Endothelial cell of umbilical vein (primary cell): ENCODE data around the gene CCDC30. TPM values are rescaled to one million over a fixed set of nuclear protein-coding genes. Genes with fewer than 3 reads are reported as not detected.

Experiments
- BruUV-seq: library from RNA; stranded (reverse); fragments of 400-500 nt; replicated peaks from 2 replicates; lab custom pipeline; 2021; lab: Mats Ljungman, UMichigan
- CTCF ChIA-PET: fragments of 300-600, 350-600 bp; sonication (Branson Sonifier 250); formaldehyde crosslinking; loops from one replicate; lab custom pipeline; 2021; ENCODE audit warnings: antibody characterized with exemption, inconsistent platforms; lab: Charles Lee
- POLR2A ChIA-PET: fragments of 300-600, 350-600 bp; sonication (Branson Sonifier 250); formaldehyde crosslinking; loops from one replicate; lab custom pipeline; 2021; ENCODE audit warnings: antibody characterized with exemption, inconsistent platforms; lab: Charles Lee
- DNase-seq: peaks from one replicate; pipeline ENCODE4 v3.0.0-alpha.2; 2011; ENCODE audit warnings: low read depth, low spot score
- FAIRE-seq: peaks from 2 replicates; lab custom pipeline; 2011; peaks lifted over from hg19 to GRCh38; lab: Jason Lieb, UNC
- H2AFZ ChIP-seq: 2 replicates; pipeline ENCODE4 v1.6.0; 2012; ENCODE audit warnings: low read depth, low read length, control low read depth, inconsistent platforms
- H3K27ac ChIP-seq: 2 replicates; pipeline ENCODE4 v1.5.1; 2011; ENCODE audit warnings: low read depth, mild to moderate bottlenecking, control low read depth, low read length, moderate library complexity; ENCODE audit not compliant: insufficient read depth
- H3K27me3 ChIP-seq, 2 experiments: 2 replicates each; pipeline versions ENCODE4 v1.6.0 to v1.6.1; 2011; ENCODE audit warnings: low read length in 2 of 2, mixed read lengths in 1 of 2; ENCODE audit not compliant: control insufficient read depth in 2 of 2, insufficient read depth in 2 of 2
- H3K36me3 ChIP-seq, 2 experiments: 2 replicates in 1 of 2; 3 replicates in 1 of 2; pipeline ENCODE4 v1.5.1; 2011; ENCODE audit warnings: low read length in 2 of 2, mild to moderate bottlenecking in 1 of 2, moderate library complexity in 1 of 2; ENCODE audit not compliant: control insufficient read depth in 2 of 2, insufficient read depth in 2 of 2; ENCODE audit errors: extremely low read depth in 1 of 2
- H3K4me1 ChIP-seq: 3 replicates; pipeline ENCODE4 v1.5.1; 2011; ENCODE audit warnings: mild to moderate bottlenecking, low read length; ENCODE audit not compliant: control insufficient read depth, insufficient read depth; ENCODE audit errors: extremely low read depth
- H3K4me2 ChIP-seq: 2 replicates; pipeline ENCODE4 v1.6.1; 2011; ENCODE audit warnings: low read length, control low read depth, mixed read lengths; ENCODE audit not compliant: insufficient read depth
- H3K4me3 ChIP-seq, 3 experiments: fragments of 200-600 bp in 1 of 3; sonication (generic), shearing (Covaris generic) in 1 of 3; replicated peaks in 1 of 3; 2 replicates each; pipeline ENCODE4 v1.5.1; 2011 to 2016; ENCODE audit warnings: control low read depth in 3 of 3, low read length in 3 of 3, mild to moderate bottlenecking in 2 of 3, inconsistent platforms in 1 of 3, low read depth in 1 of 3, moderate library complexity in 1 of 3; ENCODE audit not compliant: insufficient read depth in 1 of 3
- H3K79me2 ChIP-seq: 2 replicates; pipeline ENCODE4 v1.6.0; 2012; ENCODE audit warnings: low read length, inconsistent platforms; ENCODE audit not compliant: control insufficient read depth, insufficient read depth
- H3K9ac ChIP-seq: replicated peaks from 2 replicates; pipeline ENCODE3; 2011; ENCODE audit warnings: low read length, control low read depth; ENCODE audit not compliant: insufficient read depth; ENCODE audit errors: extremely low read depth
- H3K9me1 ChIP-seq: replicated peaks from 3 replicates; pipeline ENCODE4 v1.6.0; 2011; ENCODE audit warnings: mild to moderate bottlenecking, low read length; ENCODE audit not compliant: control insufficient read depth, insufficient read depth; ENCODE audit errors: extremely low read depth
- H3K9me3 ChIP-seq: replicated peaks from 2 replicates; pipeline ENCODE4 v1.5.1; 2012; ENCODE audit warnings: low read length, inconsistent platforms; ENCODE audit not compliant: control insufficient read depth, insufficient read depth
- H4K20me1 ChIP-seq: replicated peaks from 2 replicates; pipeline ENCODE3; 2011; ENCODE audit warnings: mild to moderate bottlenecking, low read length; ENCODE audit not compliant: control insufficient read depth, insufficient read depth; ENCODE audit errors: extremely low read depth
- CTCF ChIP-seq, 2 donors: IDR thresholded peaks; 1 replicate in 1 of 2; 2 replicates in 1 of 2; pipeline ENCODE4 v1.5.1; 2011; ENCODE audit warnings: low read length in 2 of 2, mild to moderate bottlenecking in 2 of 2, moderate library complexity in 2 of 2, control low read depth in 1 of 2, inconsistent platforms in 1 of 2, low read depth in 1 of 2; ENCODE audit not compliant: insufficient read depth in 1 of 2; ENCODE audit errors: extremely low read depth in 1 of 2
- EZH2 ChIP-seq: IDR thresholded peaks from 2 replicates; pipeline ENCODE4 v1.6.1; 2012; ENCODE audit warnings: borderline replicate concordance, low read depth, mild to moderate bottlenecking, moderate library complexity, low read length, inconsistent platforms; ENCODE audit not compliant: severe bottlenecking
- FOS ChIP-seq: IDR thresholded peaks from 2 replicates; pipeline ENCODE4 v1.6.1; 2011; ENCODE audit warnings: mild to moderate bottlenecking, low read length, moderate library complexity, borderline replicate concordance; ENCODE audit not compliant: insufficient read depth
- GATA2 ChIP-seq: IDR thresholded peaks from 2 replicates; pipeline ENCODE4 v1.7.0; 2011; ENCODE audit warnings: low read depth, mild to moderate bottlenecking, moderate library complexity, mixed read lengths, low read length; ENCODE audit not compliant: insufficient read length, insufficient read depth
- JUN ChIP-seq: IDR thresholded peaks from 2 replicates; pipeline ENCODE4 v1.6.1; 2011; ENCODE audit warnings: borderline replicate concordance, low read depth; ENCODE audit not compliant: insufficient read length, insufficient read depth
- MAX ChIP-seq: IDR thresholded peaks from 2 replicates; pipeline ENCODE4 v1.6.1; 2011; ENCODE audit not compliant: insufficient read depth, insufficient read length
- MYC ChIP-seq: IDR thresholded peaks from one replicate; pipeline ENCODE4 v1.6.1; 2011; ENCODE audit warnings: mild to moderate bottlenecking, low read depth, low read length
- POLR2A ChIP-seq: IDR thresholded peaks from 2 replicates; pipeline ENCODE4 v1.6.1; 2012; ENCODE audit warnings: low read depth, mild to moderate bottlenecking, control low read depth, low read length
- POLR2AphosphoS5 ChIP-seq: IDR thresholded peaks from 2 replicates; pipeline ENCODE4 v1.6.1; 2012; ENCODE audit warnings: low read depth, mild to moderate bottlenecking, control low read depth, low read length, moderate library complexity; ENCODE audit not compliant: insufficient read depth
- dilution Hi-C: fragments of 300-500 bp; cut with MboI; formaldehyde crosslinking; loops from one replicate; pipeline ENCODE4 v1.15.0; 2019; ENCODE audit warnings: low sequenced_read_pairs; ENCODE audit not compliant: extremely low pct_ligation_motif_present
- intact Hi-C: fragments of 100-400 bp; cut with micrococcal nuclease; formaldehyde crosslinking; loops from one replicate; pipeline ENCODE4 v1.10.0; 2022
- polyA plus RNA-seq, 4 experiments: library from polyadenylated mRNA; depleted of rRNA in 3 of 4; stranded (reverse) in 3 of 4; unstranded in 1 of 4; fragments of >200 nt; gene quantifications; 2 replicates each; pipeline versions ENCODE4 v1.2.1 to v1.2.3, GENCODE V29; 2011 to 2012; ENCODE audit warnings: missing spikeins in 1 of 4
- total RNA-seq: library from RNA; stranded (reverse); gene quantifications from 2 replicates; pipeline ENCODE4 v1.2.3, GENCODE V29; 2021

CCDC30 gene
- total and polyA plus RNA-seq, 2 donors (not counting 3 experiments of a cell fraction or from before 2014, with no cell fraction given), result 0.19 to 2.9 TPM

- H3K4me1 ChIP-seq, result no peaks in the 10 kb centered on the region
- H3K9ac ChIP-seq, result no peak overlapping the region
- intact Hi-C loops, result no loop called here
- H3K79me2 ChIP-seq, result no peaks in the 10 kb centered on the region
- BruUV-seq, result no TSS peak
- no peak overlapping the region for H2AFZ ChIP-seq
- POLR2A ChIA-PET, result no interaction called here
- TF ChIP-seq POLR2A (no peak), POLR2AphosphoS5 (no peak), GATA2 (no peak), MAX (no peak), JUN (no peak), EZH2 (no peak), CTCF (IDR thresholded peaks at IDR 0.05; ENCODE audit: extremely low read depth in 1 of 2, insufficient read depth in 1 of 2, low read depth in 1 of 2, low read length in 2 of 2) (no peak), MYC (no peak), FOS (no peak)
- no peaks in the 10 kb centered on the region for H3K9me1 ChIP-seq
- H3K4me2 ChIP-seq, result no peak overlapping the region
- no peak overlapping the region for H3K4me3 ChIP-seq
- CTCF ChIA-PET, result no interaction called here
- dilution Hi-C loops, result no loop called here
- FAIRE-seq, result no peak
- no peaks in the 10 kb centered on the region for H3K9me3 ChIP-seq
- DNase-seq, result no peak
- no peaks in the 10 kb centered on the region for H3K27me3 ChIP-seq
- no peaks in the 10 kb centered on the region for H4K20me1 ChIP-seq
- H3K36me3 ChIP-seq, result no peaks in the 10 kb centered on the region
- no peak overlapping the region for H3K27ac ChIP-seq
These were observed 43.5 kb downstream of the CCDC30 start for GRCh38 chr1:42506576-42506975.
